Measurements from ENCODE around the gene KLRB1.
"Not testable (repeated sequence)": the region's sequence is repeated elsewhere in the genome, so short reads cannot be mapped to it uniquely, and the experiment has no call there.

The KLRB1 gene

GRCh38 chr12:9566113-9566512 is 41.6 kb downstream of the KLRB1 start:
- not testable (repeated sequence) for ATAC-seq (replicated peaks; ENCODE audit: extremely low read depth, poor library complexity, severe bottlenecking)

GRCh38 chr12:9564418-9564817 is 43.3 kb downstream of the KLRB1 start:
- not testable (repeated sequence) for H3K27me3 Mint-ChIP-seq; H3K36me3 Mint-ChIP-seq (ENCODE audit: insufficient read depth); H3K9me3 Mint-ChIP-seq; H3K27ac Mint-ChIP-seq (ENCODE audit: low read depth); H3K4me3 Mint-ChIP-seq; DNase-seq (ENCODE audit: low spot score in 2 of 2); H3K4me1 Mint-ChIP-seq
- peak; percentile 64 for ATAC-seq (replicated peaks; ENCODE audit: extremely low read depth, poor library complexity, severe bottlenecking)

More at GRCh38 chr12:9566113-9566512, 41.6 kb downstream of the KLRB1 start:
- H3K36me3 Mint-ChIP-seq (ENCODE audit: insufficient read depth); H3K4me3 Mint-ChIP-seq; DNase-seq (ENCODE audit: low spot score in 2 of 2); H3K9me3 Mint-ChIP-seq; H3K4me1 Mint-ChIP-seq; H3K27me3 Mint-ChIP-seq; H3K27ac Mint-ChIP-seq (ENCODE audit: low read depth): not testable (repeated sequence)

GRCh38 chr12:9562841-9563453 is 44.8 kb downstream of the KLRB1 start:
- not testable (repeated sequence) for H3K27ac Mint-ChIP-seq (ENCODE audit: low read depth); H3K27me3 Mint-ChIP-seq; H3K4me1 Mint-ChIP-seq; H3K9me3 Mint-ChIP-seq; H3K4me3 Mint-ChIP-seq; DNase-seq (ENCODE audit: low spot score in 2 of 2); H3K36me3 Mint-ChIP-seq (ENCODE audit: insufficient read depth); ATAC-seq (replicated peaks; ENCODE audit: extremely low read depth, poor library complexity, severe bottlenecking)

GRCh38 chr12:9545489-9545888 is 62.2 kb downstream of the KLRB1 start:
- H3K4me1 Mint-ChIP-seq; H3K27ac Mint-ChIP-seq (ENCODE audit: low read depth); H3K9me3 Mint-ChIP-seq; DNase-seq (ENCODE audit: low spot score in 2 of 2); H3K27me3 Mint-ChIP-seq; ATAC-seq (replicated peaks; ENCODE audit: extremely low read depth, poor library complexity, severe bottlenecking); H3K36me3 Mint-ChIP-seq (ENCODE audit: insufficient read depth); H3K4me3 Mint-ChIP-seq: not testable (repeated sequence)
